ENCODE measurements around the gene NF1.

DNA sequence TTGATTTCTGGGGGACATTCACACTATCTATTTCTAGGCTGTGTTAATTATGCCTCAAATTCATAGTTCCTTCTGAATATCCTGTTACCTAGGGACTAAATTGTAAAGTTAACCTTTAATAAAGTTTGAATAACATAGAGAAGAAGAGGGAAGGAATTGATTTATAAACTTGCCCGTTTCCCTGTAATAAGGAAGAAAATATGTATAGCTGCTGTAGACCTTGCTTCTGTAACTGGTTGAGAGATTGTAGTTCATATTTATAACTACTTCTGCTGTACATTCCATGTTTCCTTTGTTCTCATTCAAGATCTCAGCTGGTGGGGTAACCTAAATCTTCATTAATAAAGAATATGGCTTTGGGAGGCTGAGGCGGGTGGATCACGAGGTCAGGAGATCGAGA is 19.2 kb downstream of the NF1 start:
- TF ChIP-seq, protein P1, sequence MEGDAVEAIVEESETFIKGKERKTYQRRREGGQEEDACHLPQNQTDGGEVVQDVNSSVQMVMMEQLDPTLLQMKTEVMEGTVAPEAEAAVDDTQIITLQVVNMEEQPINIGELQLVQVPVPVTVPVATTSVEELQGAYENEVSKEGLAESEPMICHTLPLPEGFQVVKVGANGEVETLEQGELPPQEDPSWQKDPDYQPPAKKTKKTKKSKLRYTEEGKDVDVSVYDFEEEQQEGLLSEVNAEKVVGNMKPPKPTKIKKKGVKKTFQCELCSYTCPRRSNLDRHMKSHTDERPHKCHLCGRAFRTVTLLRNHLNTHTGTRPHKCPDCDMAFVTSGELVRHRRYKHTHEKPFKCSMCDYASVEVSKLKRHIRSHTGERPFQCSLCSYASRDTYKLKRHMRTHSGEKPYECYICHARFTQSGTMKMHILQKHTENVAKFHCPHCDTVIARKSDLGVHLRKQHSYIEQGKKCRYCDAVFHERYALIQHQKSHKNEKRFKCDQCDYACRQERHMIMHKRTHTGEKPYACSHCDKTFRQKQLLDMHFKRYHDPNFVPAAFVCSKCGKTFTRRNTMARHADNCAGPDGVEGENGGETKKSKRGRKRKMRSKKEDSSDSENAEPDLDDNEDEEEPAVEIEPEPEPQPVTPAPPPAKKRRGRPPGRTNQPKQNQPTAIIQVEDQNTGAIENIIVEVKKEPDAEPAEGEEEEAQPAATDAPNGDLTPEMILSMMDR (IDR thresholded peaks at IDR 0.05; ENCODE audit: poor library complexity), result no peak
- no peak for TF ChIP-seq EZH2 (IDR thresholded peaks at IDR 0.05; ENCODE audit: borderline replicate concordance)
- TF ChIP-seq EZH2phosphoT487 (IDR thresholded peaks at IDR 0.05; ENCODE audit: low read depth, severe bottlenecking, unreplicated experiment), result no peak
